Measurements from ENCODE around the gene KRTAP10-6. TPM values are rescaled to one million over a fixed set of nuclear protein-coding genes. Genes with fewer than 3 reads are reported as not detected.
A peak's percentile ranks its signal among the peaks of the same experiment; 100 is the strongest.

The KRTAP10-6 gene
- total RNA-seq, 4 donors from 2014 or later = not detected

DNA sequence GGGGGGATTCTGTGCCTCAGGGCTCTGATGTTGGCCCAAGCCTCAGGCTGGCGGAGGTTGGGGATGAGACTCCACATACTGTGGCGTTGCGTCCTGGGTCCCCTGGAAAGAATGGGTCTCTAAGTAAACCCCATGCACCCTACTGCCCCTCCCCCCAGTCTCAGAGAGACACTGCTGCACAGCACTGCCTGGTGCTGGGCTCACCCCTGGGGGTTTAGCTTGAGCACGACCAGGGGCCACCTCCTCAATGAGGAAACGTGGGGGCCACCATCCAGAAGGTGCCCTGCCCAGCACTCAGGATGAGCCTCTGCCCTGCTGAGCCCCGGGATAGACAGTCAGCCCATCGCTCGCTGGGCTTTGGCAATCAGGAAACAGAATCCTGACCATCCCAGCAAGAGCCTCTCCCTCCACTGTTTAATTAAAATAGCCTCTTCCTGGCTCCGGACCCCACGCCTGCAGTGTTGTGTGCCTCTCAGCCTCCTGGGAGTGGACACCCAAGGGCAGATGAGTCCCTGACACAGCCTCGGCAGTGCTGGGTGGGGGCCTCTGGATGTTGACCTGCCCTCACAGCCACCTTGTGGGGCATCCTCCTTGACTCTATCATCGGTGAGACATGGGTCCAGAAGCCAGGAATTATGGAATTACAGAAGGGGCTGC is 22.3 kb downstream of the KRTAP10-6 start:
- Histone ChIP-seq H3K36me3 (no peaks in the 10 kb centered on the region), H3K4me1 (no peaks in the 10 kb centered on the region), H3K9me3 (peaks cover 0 to 11% (median 5%) of the 10 kb centered on the region in 4 donors), H3K27ac (replicated peaks in 1 of 4) (no peak overlapping the region), H3K27me3 (peaks cover 0 to 48% (median 0%) of the 10 kb centered on the region in 4 donors), H3K4me3 (no peak overlapping the region)
- WGBS = 73% methylated on average over 5 of the region's 12 CpGs
- DNase-seq (ENCODE audit: extremely low spot score) = peak; percentile 37
- intact Hi-C loops (cut with DNase I) = no loop called here
- TF ChIP-seq POLR2A (IDR thresholded peaks at IDR 0.05; ENCODE audit: low read depth) = no peak
- TF ChIP-seq, protein P1, sequence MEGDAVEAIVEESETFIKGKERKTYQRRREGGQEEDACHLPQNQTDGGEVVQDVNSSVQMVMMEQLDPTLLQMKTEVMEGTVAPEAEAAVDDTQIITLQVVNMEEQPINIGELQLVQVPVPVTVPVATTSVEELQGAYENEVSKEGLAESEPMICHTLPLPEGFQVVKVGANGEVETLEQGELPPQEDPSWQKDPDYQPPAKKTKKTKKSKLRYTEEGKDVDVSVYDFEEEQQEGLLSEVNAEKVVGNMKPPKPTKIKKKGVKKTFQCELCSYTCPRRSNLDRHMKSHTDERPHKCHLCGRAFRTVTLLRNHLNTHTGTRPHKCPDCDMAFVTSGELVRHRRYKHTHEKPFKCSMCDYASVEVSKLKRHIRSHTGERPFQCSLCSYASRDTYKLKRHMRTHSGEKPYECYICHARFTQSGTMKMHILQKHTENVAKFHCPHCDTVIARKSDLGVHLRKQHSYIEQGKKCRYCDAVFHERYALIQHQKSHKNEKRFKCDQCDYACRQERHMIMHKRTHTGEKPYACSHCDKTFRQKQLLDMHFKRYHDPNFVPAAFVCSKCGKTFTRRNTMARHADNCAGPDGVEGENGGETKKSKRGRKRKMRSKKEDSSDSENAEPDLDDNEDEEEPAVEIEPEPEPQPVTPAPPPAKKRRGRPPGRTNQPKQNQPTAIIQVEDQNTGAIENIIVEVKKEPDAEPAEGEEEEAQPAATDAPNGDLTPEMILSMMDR (IDR thresholded peaks at IDR 0.05) = no peak

GRCh38 chr21:44568667-44569556 is 23.4 kb downstream of the KRTAP10-6 start:
- Histone ChIP-seq H3K27ac (replicated peaks in 1 of 4) (no peak overlapping the region), H3K27me3 (peaks cover 0 to 39% (median 0%) of the 10 kb centered on the region in 4 donors), H3K36me3 (no peaks in the 10 kb centered on the region), H3K4me3 (no peak overlapping the region), H3K9me3 (peaks cover 0 to 11% (median 5%) of the 10 kb centered on the region in 4 donors), H3K4me1 (no peaks in the 10 kb centered on the region)
- intact Hi-C loops (cut with DNase I) = no loop called here
- TF ChIP-seq, protein P1 (IDR thresholded peaks at IDR 0.05) = no peak
- TF ChIP-seq POLR2AphosphoS5 (IDR thresholded peaks at IDR 0.05) (no peak), EP300 (IDR thresholded peaks at IDR 0.05) (no peak), POLR2A (IDR thresholded peaks at IDR 0.05; ENCODE audit: low read depth) (no peak)
- DNase-seq (ENCODE audit: extremely low spot score) = peak; percentile 64
- WGBS = 83% methylated on average over 20 of the region's 27 CpGs

- DNase-seq (ENCODE audit: extremely low spot score) = peak; percentile 66
- Histone ChIP-seq H3K36me3 (no peaks in the 10 kb centered on the region), H3K27me3 (peaks cover 0 to 33% (median 0%) of the 10 kb centered on the region in 4 donors), H3K9me3 (peaks cover 0 to 11% (median 5%) of the 10 kb centered on the region in 4 donors), H3K27ac (replicated peaks in 1 of 4) (no peak overlapping the region), H3K4me3 (no peak overlapping the region), H3K4me1 (no peaks in the 10 kb centered on the region)
- intact Hi-C loops (cut with DNase I) = no loop called here
- TF ChIP-seq EP300 (IDR thresholded peaks at IDR 0.05) (no peak), POLR2AphosphoS5 (IDR thresholded peaks at IDR 0.05) (no peak), POLR2A (IDR thresholded peaks at IDR 0.05; ENCODE audit: low read depth) (no peak)
- TF ChIP-seq, protein P1 (IDR thresholded peaks at IDR 0.05) = no peak
- 76% methylated on average over 3 of the region's 12 CpGs for WGBS
Measured at GRCh38 chr21:44568261-44568660, 24.0 kb downstream of the KRTAP10-6 start.

- Histone ChIP-seq H3K27me3 (peaks cover 0 to 26% (median 0%) of the 10 kb centered on the region in 4 donors), H3K4me1 (no peaks in the 10 kb centered on the region), H3K36me3 (no peaks in the 10 kb centered on the region), H3K4me3 (no peak overlapping the region), H3K9me3 (peaks cover 0 to 14% (median 5%) of the 10 kb centered on the region in 4 donors), H3K27ac (replicated peaks in 1 of 4) (no peak overlapping the region)
- 90% methylated on average over 17 of the region's 18 CpGs for WGBS
- intact Hi-C loops (cut with DNase I) = no loop called here
- TF ChIP-seq EP300 (IDR thresholded peaks at IDR 0.05) (no peak), POLR2AphosphoS5 (IDR thresholded peaks at IDR 0.05) (no peak), POLR2A (IDR thresholded peaks at IDR 0.05; ENCODE audit: low read depth) (no peak)
- TF ChIP-seq, protein P1 (IDR thresholded peaks at IDR 0.05) = no peak
- peak; percentile 92 for DNase-seq (ENCODE audit: extremely low spot score)
Measured at GRCh38 chr21:44567481-44568171, 24.7 kb downstream of the KRTAP10-6 start.

Measured in esophagus muscularis mucosa (tissue), 4 donors.